Measurements from ENCODE around the gene PALLD.
"Not testable (repeated sequence)": the region's sequence is repeated elsewhere in the genome, so short reads cannot be mapped to it uniquely, and the experiment has no call there.

PALLD gene

GRCh38 chr4:168701061-168701460, 204.2 kb downstream of the PALLD start:
- no peaks in the 10 kb centered on the region for H3K4me1 ChIP-seq
- no peak for DNase-seq
- no peak overlapping the region for H3K4me3 ChIP-seq (ENCODE audit: low read depth, low read length)
- no peaks in the 10 kb centered on the region for H3K36me3 ChIP-seq
- no peaks in the 10 kb centered on the region for H3K27me3 ChIP-seq
- TF ChIP-seq CTCF (IDR thresholded peaks at IDR 0.05; ENCODE audit: low read depth, low read length), result no peak
- H3K9me3 ChIP-seq, result no peaks in the 10 kb centered on the region

- not testable (repeated sequence) for DNase-seq; H3K36me3 ChIP-seq; H3K4me3 ChIP-seq (ENCODE audit: low read depth, low read length); H3K9me3 ChIP-seq; H3K4me1 ChIP-seq; H3K27me3 ChIP-seq
Measured at GRCh38 chr4:168702581-168703087, 205.8 kb downstream of the PALLD start.

GRCh38 chr4:168705121-168705520, 208.3 kb downstream of the PALLD start:
- Histone ChIP-seq H3K4me1 (no peaks in the 10 kb centered on the region), H3K9me3 (no peaks in the 10 kb centered on the region), H3K27me3 (no peaks in the 10 kb centered on the region), H3K36me3 (no peaks in the 10 kb centered on the region), H3K4me3 (ENCODE audit: low read depth, low read length) (no peak overlapping the region)
- TF ChIP-seq CTCF (IDR thresholded peaks at IDR 0.05; ENCODE audit: low read depth, low read length), result no peak
- no peak for DNase-seq

GRCh38 chr4:168707205-168707604, 210.4 kb downstream of the PALLD start:
- Histone ChIP-seq H3K4me3 (ENCODE audit: low read depth, low read length) (no peak overlapping the region), H3K9me3 (no peaks in the 10 kb centered on the region), H3K4me1 (no peaks in the 10 kb centered on the region), H3K27me3 (no peaks in the 10 kb centered on the region), H3K36me3 (no peaks in the 10 kb centered on the region)
- TF ChIP-seq CTCF (IDR thresholded peaks at IDR 0.05; ENCODE audit: low read depth, low read length), result no peak
- no peak for DNase-seq

GRCh38 chr4:168708108-168708507, 211.3 kb downstream of the PALLD start:
- no peak for DNase-seq
- Histone ChIP-seq H3K4me3 (ENCODE audit: low read depth, low read length) (no peak overlapping the region), H3K27me3 (no peaks in the 10 kb centered on the region), H3K4me1 (no peaks in the 10 kb centered on the region), H3K9me3 (no peaks in the 10 kb centered on the region), H3K36me3 (no peaks in the 10 kb centered on the region)
- no peak for TF ChIP-seq CTCF (IDR thresholded peaks at IDR 0.05; ENCODE audit: low read depth, low read length)

GRCh38 chr4:168710353-168710946, 213.6 kb downstream of the PALLD start:
- no peaks in the 10 kb centered on the region for H3K36me3 ChIP-seq
- H3K4me3 ChIP-seq (ENCODE audit: low read depth, low read length), result no peak overlapping the region
- no peaks in the 10 kb centered on the region for H3K27me3 ChIP-seq
- peak; percentile 14 for DNase-seq
- TF ChIP-seq CTCF (IDR thresholded peaks at IDR 0.05; ENCODE audit: low read depth, low read length), result peak; percentile 61
- no peaks in the 10 kb centered on the region for H3K9me3 ChIP-seq
- no peaks in the 10 kb centered on the region for H3K4me1 ChIP-seq
